GM10266 (cell line): ENCODE results near the gene SIM1.

ENCODE experiments used
- DNase-seq: peaks from one replicate; pipeline ENCODE4 v3.0.0; 2012; ENCODE audit errors: extremely low spot score
- TF ChIP-seq, protein P1 (sequence below): IDR thresholded peaks from 2 replicates; pipeline ENCODE4 v1.5.1; 2012; ENCODE audit warnings: mild to moderate bottlenecking, low read depth; ENCODE audit not compliant: control insufficient read depth, insufficient read depth; ENCODE audit errors: missing control alignments

The SIM1 gene

DNA sequence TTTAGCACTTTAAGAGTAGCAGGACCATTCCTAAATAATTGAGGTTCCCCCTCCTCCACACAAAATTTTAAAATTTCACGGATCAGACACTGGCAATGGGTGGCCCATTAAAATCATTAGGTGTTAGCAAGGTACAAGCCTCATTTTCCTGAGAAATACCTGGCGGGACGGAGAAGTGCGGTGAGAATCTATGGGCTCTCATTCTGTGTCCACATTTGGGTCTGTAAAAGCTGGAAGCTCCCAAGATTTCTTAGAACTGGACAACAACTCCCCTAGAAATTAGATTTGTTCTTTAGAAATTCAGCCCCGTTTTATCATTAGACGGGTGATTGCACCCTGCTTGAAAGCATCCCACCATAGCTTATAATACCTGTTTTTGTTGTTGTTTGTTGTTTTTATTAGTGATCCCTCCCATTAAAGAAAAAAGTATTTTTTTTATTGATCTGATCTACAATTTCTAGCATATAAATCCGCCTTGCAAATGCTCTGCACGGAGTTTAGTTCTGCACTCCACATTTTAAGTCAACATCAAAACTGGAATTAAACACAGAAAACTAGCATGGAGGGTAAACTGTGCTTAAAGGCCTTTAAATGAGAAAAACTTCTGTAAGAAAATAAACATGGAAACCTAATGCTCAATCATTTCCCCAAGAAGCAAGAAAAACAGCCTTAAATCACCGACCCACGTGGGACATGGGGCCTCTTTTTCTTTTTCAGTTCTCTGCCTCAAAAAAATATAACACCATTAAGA is 5.7 kb downstream of the SIM1 start:
- no peak for DNase-seq
- TF ChIP-seq, protein P1, sequence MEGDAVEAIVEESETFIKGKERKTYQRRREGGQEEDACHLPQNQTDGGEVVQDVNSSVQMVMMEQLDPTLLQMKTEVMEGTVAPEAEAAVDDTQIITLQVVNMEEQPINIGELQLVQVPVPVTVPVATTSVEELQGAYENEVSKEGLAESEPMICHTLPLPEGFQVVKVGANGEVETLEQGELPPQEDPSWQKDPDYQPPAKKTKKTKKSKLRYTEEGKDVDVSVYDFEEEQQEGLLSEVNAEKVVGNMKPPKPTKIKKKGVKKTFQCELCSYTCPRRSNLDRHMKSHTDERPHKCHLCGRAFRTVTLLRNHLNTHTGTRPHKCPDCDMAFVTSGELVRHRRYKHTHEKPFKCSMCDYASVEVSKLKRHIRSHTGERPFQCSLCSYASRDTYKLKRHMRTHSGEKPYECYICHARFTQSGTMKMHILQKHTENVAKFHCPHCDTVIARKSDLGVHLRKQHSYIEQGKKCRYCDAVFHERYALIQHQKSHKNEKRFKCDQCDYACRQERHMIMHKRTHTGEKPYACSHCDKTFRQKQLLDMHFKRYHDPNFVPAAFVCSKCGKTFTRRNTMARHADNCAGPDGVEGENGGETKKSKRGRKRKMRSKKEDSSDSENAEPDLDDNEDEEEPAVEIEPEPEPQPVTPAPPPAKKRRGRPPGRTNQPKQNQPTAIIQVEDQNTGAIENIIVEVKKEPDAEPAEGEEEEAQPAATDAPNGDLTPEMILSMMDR: no peak

DNA sequence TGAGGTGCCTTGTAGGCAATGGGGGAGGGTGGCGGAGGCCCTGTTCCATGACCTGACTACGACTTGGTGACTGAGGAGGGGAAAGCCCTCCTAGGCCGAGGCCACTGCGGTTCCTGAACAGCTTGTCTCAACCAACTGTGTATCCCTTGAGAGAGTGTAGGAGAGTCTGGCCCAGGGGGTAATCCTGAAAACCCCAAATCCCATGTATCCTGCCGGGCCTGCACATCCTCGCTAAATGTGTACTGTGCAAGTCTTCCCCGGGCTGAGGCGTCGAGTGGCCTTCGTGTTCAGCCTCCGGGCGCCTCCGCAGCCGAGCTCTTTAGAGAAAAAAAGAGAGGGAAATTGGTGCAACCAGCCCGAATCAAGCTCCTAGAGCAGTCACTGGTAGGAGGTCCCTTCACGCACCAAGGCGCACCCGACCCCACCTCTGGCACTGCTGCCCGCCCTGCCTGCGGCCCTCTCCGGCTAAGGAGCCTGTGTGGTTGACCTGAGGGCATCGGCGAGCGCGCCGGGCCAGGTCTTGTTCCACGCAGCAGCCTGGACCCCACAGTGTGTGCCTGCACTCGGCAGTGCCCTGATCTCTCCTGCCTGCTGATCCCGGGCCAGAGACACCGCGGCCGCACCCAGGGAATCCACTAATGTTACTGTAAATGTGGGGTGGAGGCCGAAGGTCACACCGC is 7.3 kb downstream of the SIM1 start:
- DNase-seq: no peak
- TF ChIP-seq, protein P1: no peak

DNA sequence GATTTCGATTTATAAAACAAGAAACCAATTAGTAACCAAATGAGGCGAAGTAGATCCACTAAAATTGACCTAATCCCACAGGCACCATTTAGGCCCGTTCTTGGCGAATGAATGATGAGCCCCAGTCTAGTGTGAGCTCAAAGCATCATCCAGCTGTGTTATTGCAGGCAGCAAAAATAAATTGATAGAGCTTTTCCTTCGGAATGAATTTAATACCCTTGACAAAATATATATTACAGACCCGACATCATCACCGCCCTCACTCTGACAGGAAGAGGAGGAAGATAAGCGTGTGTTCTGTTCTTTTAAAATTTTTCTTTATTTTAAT is 7.8 kb downstream of the SIM1 start:
- TF ChIP-seq, protein P1: no peak
- DNase-seq: no peak

GRCh38 chr6:100456141-100456907 is 8.4 kb downstream of the SIM1 start:
- DNase-seq: no peak
- TF ChIP-seq, protein P1: no peak

DNA sequence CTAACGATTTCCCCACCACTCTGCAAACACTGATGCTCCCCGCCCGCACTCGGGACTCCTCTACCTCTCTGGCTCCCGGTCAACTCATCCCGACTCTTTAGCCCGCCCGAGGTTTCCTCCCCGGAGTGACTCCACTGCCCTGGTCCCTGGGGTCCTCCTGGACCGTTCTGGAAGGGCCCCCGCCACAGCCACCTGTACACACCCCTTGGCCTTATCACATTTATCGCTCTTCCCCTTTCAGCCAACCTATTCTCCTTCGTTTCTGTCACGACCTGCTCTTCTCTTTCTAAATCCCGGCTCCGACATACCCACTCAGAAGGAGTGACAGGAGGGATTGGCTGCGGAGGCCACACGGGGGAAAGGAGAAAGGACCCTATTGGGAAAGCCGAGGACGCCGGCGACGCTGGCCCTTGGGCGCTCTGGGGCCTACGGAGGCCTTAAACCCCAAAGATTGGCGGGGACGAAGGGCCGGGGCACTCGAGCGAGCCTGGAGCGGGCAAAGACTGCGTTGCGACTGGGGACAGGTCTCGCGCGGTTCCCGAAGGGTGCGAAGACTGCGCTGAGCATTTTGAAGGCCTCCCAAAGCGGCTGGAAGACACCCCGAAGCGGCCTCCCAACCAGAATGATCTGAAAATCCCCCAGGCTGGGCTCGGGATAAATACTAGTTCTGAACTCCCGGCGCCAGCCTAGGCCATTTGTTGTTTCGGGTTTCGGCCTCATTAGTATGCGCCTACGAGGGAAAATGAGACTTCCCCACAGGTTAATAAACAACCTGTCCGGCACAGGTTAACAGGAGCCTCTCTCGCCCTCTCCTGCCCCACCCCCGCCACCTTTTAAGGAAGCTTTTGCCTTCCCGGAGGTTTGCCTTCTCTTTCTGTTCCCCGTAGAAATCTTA is 9.2 kb downstream of the SIM1 start:
- TF ChIP-seq, protein P1: no peak
- no peak for DNase-seq

DNA sequence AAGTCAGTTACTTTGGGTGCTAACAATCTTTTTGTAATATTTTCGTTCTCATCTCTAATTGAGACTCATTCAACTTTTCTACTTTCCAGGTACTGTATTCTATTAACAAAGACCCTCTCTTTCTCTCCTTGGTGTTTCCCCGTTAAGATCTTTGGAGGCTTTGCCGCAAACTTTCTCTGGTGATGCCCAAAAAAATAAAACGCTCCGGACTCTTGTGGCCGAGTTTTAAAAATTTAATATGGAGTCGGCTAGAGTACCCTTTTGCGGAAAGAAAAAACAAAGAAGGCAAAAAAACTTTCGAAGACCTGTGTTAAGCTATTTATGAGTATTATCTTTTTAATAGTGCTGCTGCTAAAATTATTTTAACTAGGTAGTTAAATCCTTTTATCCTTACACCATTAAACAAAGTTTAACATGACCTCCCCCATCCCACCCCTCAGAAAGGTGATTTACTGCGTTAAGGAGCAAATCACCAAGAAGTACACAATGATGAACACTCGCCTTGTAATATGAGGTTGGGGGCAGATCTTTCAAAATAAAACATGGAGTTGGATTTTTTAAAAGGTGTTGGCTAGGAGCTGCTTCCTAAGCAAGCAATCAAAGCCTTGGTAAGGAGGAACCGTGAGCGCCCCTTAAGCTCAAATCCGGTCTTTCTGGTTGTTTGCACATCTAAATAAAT is 10.0 kb downstream of the SIM1 start:
- no peak for DNase-seq
- TF ChIP-seq, protein P1: no peak
